ENCODE measurements around the gene RAPSN. TPM values are rescaled to one million over a fixed set of nuclear protein-coding genes. Genes with fewer than 3 reads are reported as not detected.

The RAPSN gene
- total and polyA plus RNA-seq, 2 experiments from 2014 or later, result 0.17 to 0.23 TPM

- H3F3A ChIP-seq (replicated peaks; ENCODE audit: low read depth), result peaks cover 9% of the 10 kb centered on the region
- H4K20me1 ChIP-seq (replicated peaks; ENCODE audit: insufficient read depth), result no peaks in the 10 kb centered on the region
- H3K4me1 Mint-ChIP-seq, result no peaks in the 10 kb centered on the region; the same call in 2 of the 3 replicates
- no peaks in the 10 kb centered on the region for H3K9me3 Mint-ChIP-seq
- H3K36me3 ChIP-seq (ENCODE audit: insufficient read depth), result peaks cover 12% of the 10 kb centered on the region; the same call in 1 of the 2 replicates
- no peak for DNase-seq (ENCODE audit: low spot score)
- H3K27ac ChIP-seq (ENCODE audit: low read depth), result no peak overlapping the region
- no peak for ATAC-seq
- TF ChIP-seq CTCF (conservative IDR thresholded peaks at IDR 0.05; ENCODE audit: low read depth in 2 of 2), result no peak
- TF ChIP-seq EZH2phosphoT487 (IDR thresholded peaks at IDR 0.05; ENCODE audit: unreplicated experiment), result no peak
- no peak for TF ChIP-seq ZNF331 (CRISPR knock-in tag; IDR thresholded peaks at IDR 0.05; ENCODE audit: low read depth)
- TF ChIP-seq ETS1 (IDR thresholded peaks at IDR 0.05), result no peak
- TF ChIP-seq CREB1 (CRISPR knock-in tag; IDR thresholded peaks at IDR 0.05; ENCODE audit: low read depth), result no peak
- peak; percentile 6; the same call in 1 of the 2 replicates for TF ChIP-seq POLR2AphosphoS5 (IDR thresholded peaks at IDR 0.05; ENCODE audit: low read depth)
- no peak for TF ChIP-seq EZH2 (IDR thresholded peaks at IDR 0.05; ENCODE audit: low read depth, unreplicated experiment)
- no peak for TF ChIP-seq REST (IDR thresholded peaks at IDR 0.05; ENCODE audit: unreplicated experiment)
- no peak overlapping the region for H2AFZ ChIP-seq
- no peak overlapping the region for H3K4me3 ChIP-seq
- no peaks in the 10 kb centered on the region for H3K9me2 ChIP-seq (ENCODE audit: insufficient read depth)
- peaks cover 15% of the 10 kb centered on the region for H3K27me3 Mint-ChIP-seq (ENCODE audit: insufficient read depth, low read depth, poor library complexity)
- H3K4me3 Mint-ChIP-seq, result no peak overlapping the region
- no peaks in the 10 kb centered on the region for H3K4me1 ChIP-seq (ENCODE audit: insufficient read depth)
- H3K27me3 ChIP-seq (ENCODE audit: insufficient read depth), result no peaks in the 10 kb centered on the region
- H3K36me3 Mint-ChIP-seq (ENCODE audit: low read depth), result peaks cover 61% of the 10 kb centered on the region
- H3K27ac Mint-ChIP-seq, result 0 out of 2 replicates have a peak overlapping the region, but pooled peaks have one; percentile 18
- no peaks in the 10 kb centered on the region for H3K79me2 ChIP-seq (replicated peaks; ENCODE audit: insufficient read depth)
- H3K4me2 ChIP-seq, result no peak overlapping the region
Observed at GRCh38 chr11:47417712-47418111, 31.2 kb downstream of the RAPSN start.

- Histone ChIP-seq H3K27ac (ENCODE audit: low read depth) (peak overlapping the region; percentile 45; the same call in 1 of the 2 replicates), H3K27me3 (ENCODE audit: insufficient read depth) (no peaks in the 10 kb centered on the region), H3K79me2 (replicated peaks; ENCODE audit: insufficient read depth) (no peaks in the 10 kb centered on the region), H3K36me3 (ENCODE audit: insufficient read depth) (peaks cover 6% of the 10 kb centered on the region; the same call in 1 of the 2 replicates), H3F3A (replicated peaks; ENCODE audit: low read depth) (peaks cover 9% of the 10 kb centered on the region), H4K20me1 (replicated peaks; ENCODE audit: insufficient read depth) (no peaks in the 10 kb centered on the region; the same call in 1 of the 2 replicates), H3K4me1 (ENCODE audit: insufficient read depth) (no peaks in the 10 kb centered on the region), H3K4me3 (no peak overlapping the region), H2AFZ (no peak overlapping the region), H3K4me2 (no peak overlapping the region), H3K9me2 (ENCODE audit: insufficient read depth) (no peaks in the 10 kb centered on the region)
- Mint-ChIP-seq H3K4me1 (no peaks in the 10 kb centered on the region; the same call in 2 of the 3 replicates), H3K9me3 (no peaks in the 10 kb centered on the region), H3K27me3 (ENCODE audit: insufficient read depth, low read depth, poor library complexity) (peaks cover 15% of the 10 kb centered on the region), H3K4me3 (no peak overlapping the region), H3K27ac (no peak overlapping the region), H3K36me3 (ENCODE audit: low read depth) (peaks cover 44% of the 10 kb centered on the region)
- peak; percentile 37 for ATAC-seq
- DNase-seq (ENCODE audit: low spot score), result peak; percentile 43
- TF ChIP-seq CREB1 (CRISPR knock-in tag; IDR thresholded peaks at IDR 0.05; ENCODE audit: low read depth) (no peak), STAT1 (IDR thresholded peaks at IDR 0.05; ENCODE audit: unreplicated experiment) (no peak), JUNB (IDR thresholded peaks at IDR 0.05; ENCODE audit: unreplicated experiment) (no peak), ETS1 (IDR thresholded peaks at IDR 0.05) (no peak), ZNF331 (CRISPR knock-in tag; IDR thresholded peaks at IDR 0.05; ENCODE audit: low read depth) (no peak), ZNF114 (CRISPR knock-in tag; IDR thresholded peaks at IDR 0.05) (no peak), REST (IDR thresholded peaks at IDR 0.05; ENCODE audit: unreplicated experiment) (no peak)
Observed at GRCh38 chr11:47415949-47416472, 32.9 kb downstream of the RAPSN start.
